ENCODE measurements around the gene DHRS1. TPM values are rescaled to one million over a fixed set of nuclear protein-coding genes. Genes with fewer than 3 reads are reported as not detected.
"Not testable (repeated sequence)": the region's sequence is repeated elsewhere in the genome, so short reads cannot be mapped to it uniquely, and the experiment has no call there.

DHRS1 gene
- total and polyA plus RNA-seq, 2 donors, result 10.2 to 59.6 TPM

DNA sequence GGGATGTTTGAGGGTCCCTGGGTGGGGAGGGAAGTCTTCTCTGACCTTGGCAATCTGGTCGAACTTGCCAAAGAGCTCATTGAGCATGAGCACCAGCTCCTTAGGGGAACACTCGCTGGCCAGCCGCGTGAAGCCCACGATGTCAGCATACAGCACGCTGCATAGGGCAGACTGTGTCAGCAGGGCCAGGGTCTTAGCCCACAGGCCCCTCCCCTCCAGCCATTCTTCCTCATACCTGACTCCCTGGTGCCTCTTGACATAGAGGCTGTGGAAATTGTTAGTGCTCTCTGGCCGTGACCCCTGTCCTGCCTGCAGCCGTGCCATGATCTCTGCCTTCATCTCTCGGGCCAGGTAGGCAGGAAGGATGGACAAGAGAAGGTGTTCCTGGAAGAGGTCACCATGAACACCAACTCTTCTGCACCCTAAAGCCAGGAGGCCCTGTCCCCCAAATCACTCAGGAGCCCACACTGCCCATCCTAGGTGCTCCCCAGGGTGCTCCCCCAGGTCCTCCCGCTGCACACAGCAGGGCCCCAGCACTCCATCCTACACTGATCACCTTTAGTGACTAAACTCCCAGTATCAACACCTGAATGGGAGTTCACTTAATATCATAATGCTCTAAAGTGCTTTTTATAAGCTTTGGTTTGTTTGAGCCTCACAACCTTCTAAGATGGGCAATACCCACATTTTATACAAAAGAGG is 31.5 kb upstream of the DHRS1 start:
- peaks cover 0 to 8% of the 10 kb centered on the region in 2 donors for H3K9me3 ChIP-seq (ENCODE audit: control insufficient read depth in 2 of 2, insufficient read depth in 1 of 2, low read length in 1 of 2)
- no peak overlapping the region for H3K27ac ChIP-seq (ENCODE audit: low read depth in 1 of 2, low read length in 1 of 2)
- peaks cover 55 to 68% of the 10 kb centered on the region in 2 donors for H3K27me3 ChIP-seq (ENCODE audit: control insufficient read depth in 2 of 2, insufficient read depth in 1 of 2, low read length in 1 of 2)
- 97% methylated on average over 10 of the region's 10 CpGs for WGBS
- no peak for DNase-seq (ENCODE audit: low read depth in 6 of 9, low spot score in 9 of 9)
- H3K4me3 ChIP-seq (ENCODE audit: low read length in 2 of 2), result no peak overlapping the region
- H3K36me3 ChIP-seq (ENCODE audit: control insufficient read depth in 2 of 2, insufficient read depth in 2 of 2, low read length in 1 of 2), result peaks cover 0 to 5% of the 10 kb centered on the region in 2 donors
- peaks cover 11 to 47% of the 10 kb centered on the region in 2 donors for H3K4me1 ChIP-seq (ENCODE audit: control insufficient read depth in 2 of 2, insufficient read depth in 2 of 2, low read length in 2 of 2)

- Histone ChIP-seq H3K4me3 (ENCODE audit: low read length in 2 of 2) (no peak overlapping the region), H3K4me1 (ENCODE audit: control insufficient read depth in 2 of 2, insufficient read depth in 2 of 2, low read length in 2 of 2) (peaks cover 11 to 41% of the 10 kb centered on the region in 2 donors), H3K36me3 (ENCODE audit: control insufficient read depth in 2 of 2, insufficient read depth in 2 of 2, low read length in 1 of 2) (no peaks in the 10 kb centered on the region), H3K27ac (ENCODE audit: low read depth in 1 of 2, low read length in 1 of 2) (no peak overlapping the region), H3K9me3 (ENCODE audit: control insufficient read depth in 2 of 2, insufficient read depth in 1 of 2, low read length in 1 of 2) (peaks cover 0 to 5% of the 10 kb centered on the region in 2 donors), H3K27me3 (ENCODE audit: control insufficient read depth in 2 of 2, insufficient read depth in 1 of 2, low read length in 1 of 2) (peaks cover 41 to 54% of the 10 kb centered on the region in 2 donors)
- WGBS, result 61% methylated on average over 9 of the region's 9 CpGs
- no peak for DNase-seq (ENCODE audit: low read depth in 6 of 9, low spot score in 9 of 9)
Measured at GRCh38 chr14:24329736-24330135, 30.2 kb upstream of the DHRS1 start.

DNA sequence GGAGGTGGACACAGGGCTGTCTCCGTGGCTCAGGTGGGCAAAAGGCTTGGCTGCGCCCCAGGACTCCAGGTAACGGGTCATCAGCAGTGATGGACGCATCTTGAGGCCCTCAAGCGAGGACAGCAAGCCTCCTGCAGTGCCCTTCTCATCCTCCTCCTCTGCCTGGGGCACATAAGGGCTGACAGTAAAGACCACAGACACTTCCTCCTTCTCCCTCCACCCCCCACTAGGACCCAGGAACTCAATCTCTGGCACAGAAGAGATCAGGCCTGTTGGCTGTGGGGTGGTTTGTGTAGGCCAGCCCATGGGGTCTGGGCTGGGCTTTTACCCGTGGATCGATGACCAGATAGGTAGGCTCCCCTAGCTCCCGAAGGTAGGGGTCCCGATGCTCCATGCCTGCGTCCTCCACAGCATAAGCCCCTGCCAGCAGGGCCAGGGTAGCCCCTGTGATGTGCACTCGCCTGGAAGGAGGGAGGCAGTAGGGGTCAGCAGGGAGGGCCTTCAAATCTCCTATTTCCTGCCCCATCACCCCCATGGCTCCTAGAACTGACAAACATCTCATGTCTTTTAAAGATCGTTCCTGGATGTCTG is 29.6 kb upstream of the DHRS1 start:
- 97% methylated on average over 12 of the region's 12 CpGs for WGBS
- DNase-seq (ENCODE audit: low read depth in 6 of 9, low spot score in 9 of 9), result no peak
- H3K36me3 ChIP-seq (ENCODE audit: control insufficient read depth in 2 of 2, insufficient read depth in 2 of 2, low read length in 1 of 2), result no peaks in the 10 kb centered on the region
- peaks cover 5 to 35% of the 10 kb centered on the region in 2 donors for H3K4me1 ChIP-seq (ENCODE audit: control insufficient read depth in 2 of 2, insufficient read depth in 2 of 2, low read length in 2 of 2)
- H3K4me3 ChIP-seq (ENCODE audit: low read length in 2 of 2), result no peak overlapping the region
- H3K27ac ChIP-seq (ENCODE audit: low read depth in 1 of 2, low read length in 1 of 2), result no peak overlapping the region
- peaks cover 0 to under 1% of the 10 kb centered on the region in 2 donors for H3K9me3 ChIP-seq (ENCODE audit: control insufficient read depth in 2 of 2, insufficient read depth in 1 of 2, low read length in 1 of 2)
- peaks cover 35 to 49% of the 10 kb centered on the region in 2 donors for H3K27me3 ChIP-seq (ENCODE audit: control insufficient read depth in 2 of 2, insufficient read depth in 1 of 2, low read length in 1 of 2)

GRCh38 chr14:24327914-24328313 is 28.3 kb upstream of the DHRS1 start:
- DNase-seq (ENCODE audit: low read depth in 6 of 9, low spot score in 9 of 9); H3K4me3 ChIP-seq (ENCODE audit: low read length in 2 of 2); H3K36me3 ChIP-seq (ENCODE audit: control insufficient read depth in 2 of 2, insufficient read depth in 2 of 2, low read length in 1 of 2); H3K9me3 ChIP-seq (ENCODE audit: control insufficient read depth in 2 of 2, insufficient read depth in 1 of 2, low read length in 1 of 2); H3K27ac ChIP-seq (ENCODE audit: low read depth in 1 of 2, low read length in 1 of 2): not testable (repeated sequence)
- peaks cover 24 to 36% of the 10 kb centered on the region in 2 donors for H3K27me3 ChIP-seq (ENCODE audit: control insufficient read depth in 2 of 2, insufficient read depth in 1 of 2, low read length in 1 of 2)
- 46% methylated on average over 9 of the region's 9 CpGs for WGBS
- H3K4me1 ChIP-seq (ENCODE audit: control insufficient read depth in 2 of 2, insufficient read depth in 2 of 2, low read length in 2 of 2), result peaks cover 3 to 24% of the 10 kb centered on the region in 2 donors

GRCh38 chr14:24327303-24327702 is 27.7 kb upstream of the DHRS1 start:
- H3K4me1 ChIP-seq (ENCODE audit: control insufficient read depth in 2 of 2, insufficient read depth in 2 of 2, low read length in 2 of 2), result peaks cover 3 to 18% of the 10 kb centered on the region in 2 donors
- no peak overlapping the region for H3K4me3 ChIP-seq (ENCODE audit: low read length in 2 of 2)
- peaks cover 18 to 33% of the 10 kb centered on the region in 2 donors for H3K27me3 ChIP-seq (ENCODE audit: control insufficient read depth in 2 of 2, insufficient read depth in 1 of 2, low read length in 1 of 2)
- H3K9me3 ChIP-seq (ENCODE audit: control insufficient read depth in 2 of 2, insufficient read depth in 1 of 2, low read length in 1 of 2), result no peaks in the 10 kb centered on the region
- H3K36me3 ChIP-seq (ENCODE audit: control insufficient read depth in 2 of 2, insufficient read depth in 2 of 2, low read length in 1 of 2), result no peaks in the 10 kb centered on the region
- 88% methylated on average over 2 of the region's 2 CpGs for WGBS
- no peak overlapping the region for H3K27ac ChIP-seq (ENCODE audit: low read depth in 1 of 2, low read length in 1 of 2)
- peak in 1 of 9 donors; percentile 40 for DNase-seq (ENCODE audit: low read depth in 6 of 9, low spot score in 9 of 9)

- 93% methylated on average over 9 of the region's 9 CpGs for WGBS
- H3K4me1 ChIP-seq (ENCODE audit: control insufficient read depth in 2 of 2, insufficient read depth in 2 of 2, low read length in 2 of 2), result peaks cover 0 to 11% of the 10 kb centered on the region in 2 donors
- no peaks in the 10 kb centered on the region for H3K9me3 ChIP-seq (ENCODE audit: control insufficient read depth in 2 of 2, insufficient read depth in 1 of 2, low read length in 1 of 2)
- H3K27me3 ChIP-seq (ENCODE audit: control insufficient read depth in 2 of 2, insufficient read depth in 1 of 2, low read length in 1 of 2), result peaks cover 7 to 20% of the 10 kb centered on the region in 2 donors
- H3K4me3 ChIP-seq (ENCODE audit: low read length in 2 of 2), result no peak overlapping the region
- no peak for DNase-seq (ENCODE audit: low read depth in 6 of 9, low spot score in 9 of 9)
- H3K36me3 ChIP-seq (ENCODE audit: control insufficient read depth in 2 of 2, insufficient read depth in 2 of 2, low read length in 1 of 2), result no peaks in the 10 kb centered on the region
- H3K27ac ChIP-seq (ENCODE audit: low read depth in 1 of 2, low read length in 1 of 2), result no peak overlapping the region
Measured at GRCh38 chr14:24325963-24326362, 26.4 kb upstream of the DHRS1 start.

DNA sequence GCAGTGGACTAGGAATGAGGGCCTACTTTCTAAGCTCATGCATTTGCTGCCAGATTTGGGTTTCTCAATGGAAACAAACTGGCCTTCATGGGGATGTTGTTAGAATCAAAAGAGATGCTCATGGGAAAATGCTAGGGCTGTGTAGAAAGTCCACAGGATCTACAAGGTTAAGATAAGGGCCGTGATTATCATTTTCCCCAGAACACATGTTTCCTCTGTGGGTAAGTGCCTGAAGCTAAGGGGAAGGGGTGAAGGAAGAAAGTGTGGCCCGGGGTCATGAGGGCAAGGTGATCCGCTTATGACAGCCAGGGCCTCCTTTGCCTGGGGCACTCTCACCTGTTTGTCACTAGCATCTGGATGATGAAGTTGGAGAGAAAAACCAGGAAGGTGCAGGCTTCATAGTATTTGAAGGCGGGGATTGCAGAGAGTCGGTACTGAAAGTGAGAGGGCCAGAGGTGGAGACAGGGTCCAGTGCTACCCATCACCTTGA is 25.5 kb upstream of the DHRS1 start:
- Histone ChIP-seq H3K27me3 (ENCODE audit: control insufficient read depth in 2 of 2, insufficient read depth in 1 of 2, low read length in 1 of 2) (peaks cover 0 to 11% of the 10 kb centered on the region in 2 donors), H3K9me3 (ENCODE audit: control insufficient read depth in 2 of 2, insufficient read depth in 1 of 2, low read length in 1 of 2) (no peaks in the 10 kb centered on the region), H3K4me1 (ENCODE audit: control insufficient read depth in 2 of 2, insufficient read depth in 2 of 2, low read length in 2 of 2) (peaks cover 0 to 11% of the 10 kb centered on the region in 2 donors), H3K36me3 (ENCODE audit: control insufficient read depth in 2 of 2, insufficient read depth in 2 of 2, low read length in 1 of 2) (no peaks in the 10 kb centered on the region), H3K4me3 (ENCODE audit: low read length in 2 of 2) (no peak overlapping the region), H3K27ac (ENCODE audit: low read depth in 1 of 2, low read length in 1 of 2) (no peak overlapping the region)
- DNase-seq (ENCODE audit: low read depth in 6 of 9, low spot score in 9 of 9), result no peak
- WGBS, result 64% methylated on average over 5 of the region's 5 CpGs

DNA sequence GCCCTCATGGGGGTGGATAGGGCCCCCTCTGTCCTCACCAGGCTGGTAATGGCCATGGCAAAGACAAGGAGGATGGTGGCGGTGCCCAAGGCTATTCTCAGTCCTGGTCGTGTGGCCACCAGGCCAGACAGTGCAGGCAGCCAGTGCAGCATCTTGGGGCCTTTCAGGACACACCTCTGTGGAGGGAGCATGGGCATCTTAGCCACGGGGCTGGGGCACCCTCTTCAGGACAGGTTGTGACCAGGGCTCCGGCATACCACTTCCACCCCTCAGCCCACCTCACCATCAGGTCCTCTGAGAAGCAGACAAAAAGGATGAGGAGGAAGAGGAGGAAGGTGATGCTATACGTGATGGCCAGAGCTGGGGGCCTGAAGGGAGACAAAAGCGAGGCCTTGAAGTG is 24.4 kb upstream of the DHRS1 start:
- Histone ChIP-seq H3K36me3 (ENCODE audit: control insufficient read depth in 2 of 2, insufficient read depth in 2 of 2, low read length in 1 of 2) (no peaks in the 10 kb centered on the region), H3K27ac (ENCODE audit: low read depth in 1 of 2, low read length in 1 of 2) (no peak overlapping the region), H3K4me3 (ENCODE audit: low read length in 2 of 2) (no peak overlapping the region), H3K27me3 (ENCODE audit: control insufficient read depth in 2 of 2, insufficient read depth in 1 of 2, low read length in 1 of 2) (peaks cover 0 to 6% of the 10 kb centered on the region in 2 donors), H3K4me1 (ENCODE audit: control insufficient read depth in 2 of 2, insufficient read depth in 2 of 2, low read length in 2 of 2) (peaks cover 0 to 8% of the 10 kb centered on the region in 2 donors), H3K9me3 (ENCODE audit: control insufficient read depth in 2 of 2, insufficient read depth in 1 of 2, low read length in 1 of 2) (no peaks in the 10 kb centered on the region)
- 93% methylated on average over 6 of the region's 6 CpGs for WGBS
- no peak for DNase-seq (ENCODE audit: low read depth in 6 of 9, low spot score in 9 of 9)

DNA sequence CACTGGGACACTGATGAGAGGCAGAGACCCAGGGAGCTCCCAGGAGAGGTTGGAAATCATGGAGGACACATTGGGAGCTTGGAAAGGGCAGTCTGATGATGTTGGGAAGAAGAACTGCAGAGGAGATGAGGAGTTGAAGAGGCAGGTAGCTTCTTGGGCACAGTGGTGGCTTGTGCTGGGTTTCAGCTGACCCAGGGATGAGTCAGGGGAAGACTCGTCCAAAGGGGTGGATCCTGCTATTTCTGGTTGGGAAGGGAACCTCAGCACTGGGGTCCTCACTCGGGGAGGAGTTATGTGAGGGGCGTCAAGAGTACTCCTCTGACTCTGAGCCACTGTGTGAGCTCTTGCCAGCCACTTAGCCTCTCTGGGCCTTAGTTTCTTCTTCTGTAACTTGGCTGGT is 23.8 kb upstream of the DHRS1 start:
- Histone ChIP-seq H3K36me3 (ENCODE audit: control insufficient read depth in 2 of 2, insufficient read depth in 2 of 2, low read length in 1 of 2) (no peaks in the 10 kb centered on the region), H3K27me3 (ENCODE audit: control insufficient read depth in 2 of 2, insufficient read depth in 1 of 2, low read length in 1 of 2) (peaks cover 0 to 13% of the 10 kb centered on the region in 2 donors), H3K4me3 (ENCODE audit: low read length in 2 of 2) (no peak overlapping the region), H3K9me3 (ENCODE audit: control insufficient read depth in 2 of 2, insufficient read depth in 1 of 2, low read length in 1 of 2) (no peaks in the 10 kb centered on the region), H3K27ac (ENCODE audit: low read depth in 1 of 2, low read length in 1 of 2) (no peak overlapping the region), H3K4me1 (ENCODE audit: control insufficient read depth in 2 of 2, insufficient read depth in 2 of 2, low read length in 2 of 2) (peaks cover 0 to 8% of the 10 kb centered on the region in 2 donors)
- 88% methylated on average over 3 of the region's 3 CpGs for WGBS
- DNase-seq (ENCODE audit: low read depth in 6 of 9, low spot score in 9 of 9), result no peak
